Measurements from ENCODE around the gene YY1.

DNA sequence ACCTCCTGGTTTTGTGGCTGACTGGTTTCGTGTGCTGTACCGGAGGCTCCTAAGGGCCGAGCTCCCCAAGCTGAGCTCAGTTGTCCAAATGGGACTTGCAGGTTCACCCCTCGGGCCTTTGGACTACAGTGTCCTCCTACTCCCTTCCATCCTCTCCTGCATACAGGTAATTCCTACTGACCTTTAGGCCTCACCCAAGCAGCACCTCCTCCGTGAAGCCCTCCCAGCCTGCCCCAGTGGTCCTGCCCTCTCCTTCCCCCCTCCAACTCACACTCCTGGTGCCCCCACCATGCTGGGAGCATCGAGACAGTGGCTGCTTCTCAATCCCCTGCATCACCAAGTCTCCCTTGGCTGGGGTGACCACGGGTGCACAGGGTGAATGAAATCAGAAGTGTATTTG lies 27.1 kb upstream of the YY1 start:
- TF ChIP-seq POLR2A (IDR thresholded peaks at IDR 0.05; ENCODE audit: low read depth, low read length) (no peak), RAD21 (IDR thresholded peaks at IDR 0.05; ENCODE audit: low read length) (no peak), NFE2L2 (IDR thresholded peaks at IDR 0.05; ENCODE audit: low read depth, low read length) (no peak), MXI1 (IDR thresholded peaks at IDR 0.05; ENCODE audit: borderline replicate concordance, low read depth, low read length) (no peak), RFX5 (IDR thresholded peaks at IDR 0.05; ENCODE audit: low read depth, low read length) (no peak), MAFK (IDR thresholded peaks at IDR 0.05; ENCODE audit: low read depth, low read length) (no peak), CEBPB (IDR thresholded peaks at IDR 0.05; ENCODE audit: low read depth, low read length) (no peak), MAZ (IDR thresholded peaks at IDR 0.05; ENCODE audit: borderline replicate concordance, low read depth, low read length) (no peak)
- TF ChIP-seq, protein P1, sequence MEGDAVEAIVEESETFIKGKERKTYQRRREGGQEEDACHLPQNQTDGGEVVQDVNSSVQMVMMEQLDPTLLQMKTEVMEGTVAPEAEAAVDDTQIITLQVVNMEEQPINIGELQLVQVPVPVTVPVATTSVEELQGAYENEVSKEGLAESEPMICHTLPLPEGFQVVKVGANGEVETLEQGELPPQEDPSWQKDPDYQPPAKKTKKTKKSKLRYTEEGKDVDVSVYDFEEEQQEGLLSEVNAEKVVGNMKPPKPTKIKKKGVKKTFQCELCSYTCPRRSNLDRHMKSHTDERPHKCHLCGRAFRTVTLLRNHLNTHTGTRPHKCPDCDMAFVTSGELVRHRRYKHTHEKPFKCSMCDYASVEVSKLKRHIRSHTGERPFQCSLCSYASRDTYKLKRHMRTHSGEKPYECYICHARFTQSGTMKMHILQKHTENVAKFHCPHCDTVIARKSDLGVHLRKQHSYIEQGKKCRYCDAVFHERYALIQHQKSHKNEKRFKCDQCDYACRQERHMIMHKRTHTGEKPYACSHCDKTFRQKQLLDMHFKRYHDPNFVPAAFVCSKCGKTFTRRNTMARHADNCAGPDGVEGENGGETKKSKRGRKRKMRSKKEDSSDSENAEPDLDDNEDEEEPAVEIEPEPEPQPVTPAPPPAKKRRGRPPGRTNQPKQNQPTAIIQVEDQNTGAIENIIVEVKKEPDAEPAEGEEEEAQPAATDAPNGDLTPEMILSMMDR (conservative IDR thresholded peaks at IDR 0.05; ENCODE audit: low read depth, low read length), result no peak
- TF ChIP-seq, protein P2, sequence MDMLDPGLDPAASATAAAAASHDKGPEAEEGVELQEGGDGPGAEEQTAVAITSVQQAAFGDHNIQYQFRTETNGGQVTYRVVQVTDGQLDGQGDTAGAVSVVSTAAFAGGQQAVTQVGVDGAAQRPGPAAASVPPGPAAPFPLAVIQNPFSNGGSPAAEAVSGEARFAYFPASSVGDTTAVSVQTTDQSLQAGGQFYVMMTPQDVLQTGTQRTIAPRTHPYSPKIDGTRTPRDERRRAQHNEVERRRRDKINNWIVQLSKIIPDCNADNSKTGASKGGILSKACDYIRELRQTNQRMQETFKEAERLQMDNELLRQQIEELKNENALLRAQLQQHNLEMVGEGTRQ (IDR thresholded peaks at IDR 0.05; ENCODE audit: low read depth, low read length), result no peak
